SJSA1 (cell line): ENCODE results near the gene LDHD. TPM values are rescaled to one million over a fixed set of nuclear protein-coding genes. Genes with fewer than 3 reads are reported as not detected.

Experiments
- DNase-seq, 2 experiments: peaks; one replicate each; pipeline ENCODE4 v3.0.0-alpha.2; 2015 to 2020; ENCODE audit warnings: low spot score in 2 of 2, low read depth in 1 of 2
- H3K27ac ChIP-seq: fragments of 250-450 bp; sonication (Bioruptor Pico); 2 replicates; pipeline ENCODE4 v1.5.1; 2020; ENCODE audit warnings: mild to moderate bottlenecking, moderate library complexity
- H3K27me3 ChIP-seq: fragments of 250-450 bp; sonication (Bioruptor Pico); replicated peaks from 2 replicates; pipeline ENCODE4 v1.5.1; 2020; ENCODE audit warnings: mild to moderate bottlenecking, moderate library complexity
- H3K36me3 ChIP-seq: fragments of 250-450 bp; sonication (Bioruptor Pico); 2 replicates; pipeline ENCODE4 v1.5.1; 2020; ENCODE audit warnings: mild to moderate bottlenecking
- H3K4me1 ChIP-seq: fragments of 250-450 bp; sonication (Bioruptor Pico); replicated peaks from 2 replicates; pipeline ENCODE4 v1.6.1; 2021; ENCODE audit warnings: mild to moderate bottlenecking
- H3K4me3 ChIP-seq: fragments of 250-450 bp; sonication (Bioruptor Pico); 2 replicates; pipeline ENCODE4 v1.5.1; 2020; ENCODE audit warnings: mild to moderate bottlenecking
- H3K9me3 ChIP-seq: fragments of 250-450 bp; sonication (Bioruptor Pico); replicated peaks from 2 replicates; pipeline ENCODE4 v1.5.1; 2020; ENCODE audit warnings: mild to moderate bottlenecking
- total RNA-seq: library from RNA; depleted of rRNA; stranded (reverse); fragments of >200 nt; shearing (Covaris generic); gene quantifications from 2 replicates; pipeline ENCODE4 v1.2.3, GENCODE V29; 2014

The LDHD gene
- total RNA-seq, 1 experiment from 2014 or later, result 0.24 TPM

GRCh38 chr16:75074304-75074793, 42.2 kb downstream of the LDHD start:
- no peak for DNase-seq
- H3K9me3 ChIP-seq, result no peaks in the 10 kb centered on the region

GRCh38 chr16:75073545-75074303, 42.9 kb downstream of the LDHD start:
- no peak for DNase-seq
- Histone ChIP-seq H3K27me3 (no peaks in the 10 kb centered on the region), H3K27ac (no peak overlapping the region), H3K4me1 (peaks cover 3% of the 10 kb centered on the region; the same call in 1 of the 2 replicates), H3K36me3 (no peaks in the 10 kb centered on the region), H3K4me3 (no peak overlapping the region), H3K9me3 (no peaks in the 10 kb centered on the region)

More at GRCh38 chr16:75074304-75074793, 42.2 kb downstream of the LDHD start:
- no peak overlapping the region for H3K4me3 ChIP-seq
- H3K36me3 ChIP-seq, result no peaks in the 10 kb centered on the region
- H3K27me3 ChIP-seq, result no peaks in the 10 kb centered on the region
- H3K27ac ChIP-seq, result no peak overlapping the region
- peaks cover 3% of the 10 kb centered on the region; the same call in 1 of the 2 replicates for H3K4me1 ChIP-seq

GRCh38 chr16:75072239-75072947, 44.2 kb downstream of the LDHD start:
- no peaks in the 10 kb centered on the region for H3K36me3 ChIP-seq
- H3K4me3 ChIP-seq, result no peak overlapping the region
- peaks cover 3% of the 10 kb centered on the region; the same call in 1 of the 2 replicates for H3K4me1 ChIP-seq
- no peak for DNase-seq
- no peaks in the 10 kb centered on the region for H3K27me3 ChIP-seq
- H3K9me3 ChIP-seq, result no peaks in the 10 kb centered on the region
- H3K27ac ChIP-seq, result no peak overlapping the region

- H3K4me1 ChIP-seq, result peaks cover 3% of the 10 kb centered on the region; the same call in 1 of the 2 replicates
- H3K27me3 ChIP-seq, result no peaks in the 10 kb centered on the region
Measured at GRCh38 chr16:75071621-75072020, 45.0 kb downstream of the LDHD start.

GRCh38 chr16:75070012-75070841, 46.4 kb downstream of the LDHD start:
- no peak for DNase-seq
- no peak overlapping the region for H3K27ac ChIP-seq

More at GRCh38 chr16:75071621-75072020, 45.0 kb downstream of the LDHD start:
- Histone ChIP-seq H3K27ac (no peak overlapping the region), H3K9me3 (no peaks in the 10 kb centered on the region), H3K36me3 (no peaks in the 10 kb centered on the region), H3K4me3 (no peak overlapping the region)
- no peak for DNase-seq

GRCh38 chr16:75068085-75069031, 48.2 kb downstream of the LDHD start:
- Histone ChIP-seq H3K27ac (no peak overlapping the region), H3K9me3 (no peaks in the 10 kb centered on the region), H3K27me3 (no peaks in the 10 kb centered on the region), H3K36me3 (no peaks in the 10 kb centered on the region), H3K4me3 (no peak overlapping the region), H3K4me1 (peaks cover 3% of the 10 kb centered on the region; the same call in 1 of the 2 replicates)
- DNase-seq, result no peak

More at GRCh38 chr16:75070012-75070841, 46.4 kb downstream of the LDHD start:
- Histone ChIP-seq H3K4me1 (peaks cover 3% of the 10 kb centered on the region; the same call in 1 of the 2 replicates), H3K36me3 (no peaks in the 10 kb centered on the region), H3K4me3 (no peak overlapping the region), H3K27me3 (no peaks in the 10 kb centered on the region), H3K9me3 (no peaks in the 10 kb centered on the region)

GRCh38 chr16:75066861-75067447, 49.6 kb downstream of the LDHD start:
- Histone ChIP-seq H3K9me3 (no peaks in the 10 kb centered on the region), H3K4me3 (no peak overlapping the region), H3K27ac (no peak overlapping the region), H3K4me1 (peaks cover 3% of the 10 kb centered on the region; the same call in 1 of the 2 replicates), H3K36me3 (no peaks in the 10 kb centered on the region), H3K27me3 (no peaks in the 10 kb centered on the region)
- no peak for DNase-seq

GRCh38 chr16:75065521-75066149, 50.9 kb downstream of the LDHD start:
- Histone ChIP-seq H3K9me3 (no peaks in the 10 kb centered on the region), H3K36me3 (no peaks in the 10 kb centered on the region), H3K27me3 (no peaks in the 10 kb centered on the region), H3K27ac (no peak overlapping the region), H3K4me3 (no peak overlapping the region), H3K4me1 (peaks cover 3% of the 10 kb centered on the region; the same call in 1 of the 2 replicates)
- no peak for DNase-seq

GRCh38 chr16:75065149-75065505, 51.5 kb downstream of the LDHD start:
- no peak overlapping the region for H3K4me3 ChIP-seq
- no peak overlapping the region for H3K27ac ChIP-seq
- DNase-seq, result no peak
- H3K9me3 ChIP-seq, result no peaks in the 10 kb centered on the region
- no peaks in the 10 kb centered on the region for H3K27me3 ChIP-seq
- H3K36me3 ChIP-seq, result no peaks in the 10 kb centered on the region
- H3K4me1 ChIP-seq, result peaks cover under 1% of the 10 kb centered on the region; the same call in 1 of the 2 replicates

GRCh38 chr16:75064403-75065148, 52.0 kb downstream of the LDHD start:
- Histone ChIP-seq H3K36me3 (no peaks in the 10 kb centered on the region), H3K27ac (no peak overlapping the region), H3K4me1 (no peaks in the 10 kb centered on the region), H3K4me3 (no peak overlapping the region), H3K27me3 (no peaks in the 10 kb centered on the region), H3K9me3 (no peaks in the 10 kb centered on the region)
- DNase-seq, result no peak

GRCh38 chr16:75063549-75064088, 53.0 kb downstream of the LDHD start:
- no peak overlapping the region for H3K4me3 ChIP-seq

More at GRCh38 chr16:75063549-75064088, 53.0 kb downstream of the LDHD start:
- H3K27me3 ChIP-seq, result no peaks in the 10 kb centered on the region
- H3K36me3 ChIP-seq, result no peaks in the 10 kb centered on the region
- no peaks in the 10 kb centered on the region for H3K9me3 ChIP-seq
- DNase-seq, result no peak
- H3K4me1 ChIP-seq, result no peaks in the 10 kb centered on the region
- no peak overlapping the region for H3K27ac ChIP-seq
